Measurements from ENCODE around the gene KCNH2. TPM values are rescaled to one million over a fixed set of nuclear protein-coding genes. Genes with fewer than 3 reads are reported as not detected.
A peak's percentile ranks its signal among the peaks of the same experiment; 100 is the strongest.

The KCNH2 gene
- total RNA-seq, 1 experiment from 2014 or later, result 0.84 TPM

DNA sequence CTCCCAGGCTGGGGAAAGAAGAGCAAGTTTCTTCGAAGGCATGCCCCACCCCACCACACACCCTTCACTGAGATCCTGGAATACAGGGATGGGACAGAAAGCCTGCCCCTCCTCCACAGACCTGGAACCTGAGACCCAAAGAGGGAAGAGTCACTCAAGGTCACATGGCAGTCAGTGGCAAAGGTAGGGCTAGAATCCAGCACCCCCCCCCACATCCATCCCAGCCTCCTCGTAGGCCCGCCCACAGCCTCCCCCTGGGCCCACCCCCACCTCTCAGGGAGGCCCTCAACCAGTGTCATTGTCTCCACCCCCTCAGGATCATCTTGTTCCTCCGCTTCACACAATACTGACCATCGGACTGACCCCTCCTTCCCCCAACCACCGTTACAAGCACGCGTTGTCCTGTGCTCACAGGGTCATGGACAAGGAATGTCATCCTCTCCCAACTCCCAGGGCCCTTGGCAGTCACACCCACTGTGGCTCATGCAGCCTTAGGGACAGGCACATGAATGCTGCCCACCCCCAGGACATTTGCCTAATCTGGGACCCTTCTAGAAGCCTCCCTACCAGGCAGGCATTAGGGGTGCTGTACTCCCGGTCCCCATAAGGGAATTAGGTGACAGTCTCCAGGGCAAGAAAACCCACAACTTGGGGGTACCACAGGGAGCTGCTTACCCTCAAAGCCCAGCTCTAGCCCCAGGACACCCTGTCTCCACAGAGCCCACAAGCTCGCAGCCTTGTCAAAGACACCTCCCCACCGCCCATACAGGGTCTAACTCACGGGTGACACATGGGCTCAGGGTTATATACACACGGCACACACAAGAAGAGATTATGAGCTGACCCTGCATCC lies 1.4 kb downstream of the KCNH2 start:
- no peaks in the 10 kb centered on the region for H3K9me3 ChIP-seq (ENCODE audit: low read length)
- H3F3A ChIP-seq (ENCODE audit: low read length, unreplicated experiment), result no peaks in the 10 kb centered on the region
- TF ChIP-seq EZH2 (IDR thresholded peaks at IDR 0.05; ENCODE audit: low read length, unreplicated experiment) (no peak), EZH2phosphoT487 (IDR thresholded peaks at IDR 0.05; ENCODE audit: borderline replicate concordance, low read length) (no peak)
- TF ChIP-seq, protein P1, sequence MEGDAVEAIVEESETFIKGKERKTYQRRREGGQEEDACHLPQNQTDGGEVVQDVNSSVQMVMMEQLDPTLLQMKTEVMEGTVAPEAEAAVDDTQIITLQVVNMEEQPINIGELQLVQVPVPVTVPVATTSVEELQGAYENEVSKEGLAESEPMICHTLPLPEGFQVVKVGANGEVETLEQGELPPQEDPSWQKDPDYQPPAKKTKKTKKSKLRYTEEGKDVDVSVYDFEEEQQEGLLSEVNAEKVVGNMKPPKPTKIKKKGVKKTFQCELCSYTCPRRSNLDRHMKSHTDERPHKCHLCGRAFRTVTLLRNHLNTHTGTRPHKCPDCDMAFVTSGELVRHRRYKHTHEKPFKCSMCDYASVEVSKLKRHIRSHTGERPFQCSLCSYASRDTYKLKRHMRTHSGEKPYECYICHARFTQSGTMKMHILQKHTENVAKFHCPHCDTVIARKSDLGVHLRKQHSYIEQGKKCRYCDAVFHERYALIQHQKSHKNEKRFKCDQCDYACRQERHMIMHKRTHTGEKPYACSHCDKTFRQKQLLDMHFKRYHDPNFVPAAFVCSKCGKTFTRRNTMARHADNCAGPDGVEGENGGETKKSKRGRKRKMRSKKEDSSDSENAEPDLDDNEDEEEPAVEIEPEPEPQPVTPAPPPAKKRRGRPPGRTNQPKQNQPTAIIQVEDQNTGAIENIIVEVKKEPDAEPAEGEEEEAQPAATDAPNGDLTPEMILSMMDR (conservative IDR thresholded peaks at IDR 0.05; ENCODE audit: low read depth, low read length), result no peak
- no peak overlapping the region for H3K9ac ChIP-seq (ENCODE audit: low read length)
- no peak for ATAC-seq
- no TSS peak for BruUV-seq (replicated peaks)
- H3K4me1 ChIP-seq (ENCODE audit: insufficient read depth, low read length), result no peaks in the 10 kb centered on the region; the same call in 1 of the 2 replicates
- H3K9me2 ChIP-seq (replicated peaks; ENCODE audit: low read length), result no peaks in the 10 kb centered on the region
- no peaks in the 10 kb centered on the region for H4K20me1 ChIP-seq (ENCODE audit: low read length)
- no peak overlapping the region for H3K4me3 ChIP-seq (ENCODE audit: low read length)
- no peak overlapping the region for H3K4me2 ChIP-seq (ENCODE audit: low read length)
- H2AFZ ChIP-seq (ENCODE audit: low read length), result no peak overlapping the region
- H3K79me2 ChIP-seq (ENCODE audit: low read length), result no peaks in the 10 kb centered on the region
- intact Hi-C loops (cut with micrococcal nuclease), result loop anchor here (10.0 kb wide), 1 partner anchor 138 kb away; no protein-coding TSS in a partner anchor
- no peaks in the 10 kb centered on the region for H3K36me3 ChIP-seq (ENCODE audit: low read depth, low read length)
- ChIA-PET CTCF (no interaction called here), POLR2A (ENCODE audit: unreplicated experiment) (interaction anchor here (0.7 kb wide), 1 partner anchor 12 kb away, joined by 19 read pairs; no protein-coding TSS in a partner anchor)
- H3K27ac ChIP-seq (ENCODE audit: low read length), result no peak overlapping the region
- no peak for DNase-seq
- peaks cover 27% of the 10 kb centered on the region for H3K27me3 ChIP-seq (ENCODE audit: low read length)

DNA sequence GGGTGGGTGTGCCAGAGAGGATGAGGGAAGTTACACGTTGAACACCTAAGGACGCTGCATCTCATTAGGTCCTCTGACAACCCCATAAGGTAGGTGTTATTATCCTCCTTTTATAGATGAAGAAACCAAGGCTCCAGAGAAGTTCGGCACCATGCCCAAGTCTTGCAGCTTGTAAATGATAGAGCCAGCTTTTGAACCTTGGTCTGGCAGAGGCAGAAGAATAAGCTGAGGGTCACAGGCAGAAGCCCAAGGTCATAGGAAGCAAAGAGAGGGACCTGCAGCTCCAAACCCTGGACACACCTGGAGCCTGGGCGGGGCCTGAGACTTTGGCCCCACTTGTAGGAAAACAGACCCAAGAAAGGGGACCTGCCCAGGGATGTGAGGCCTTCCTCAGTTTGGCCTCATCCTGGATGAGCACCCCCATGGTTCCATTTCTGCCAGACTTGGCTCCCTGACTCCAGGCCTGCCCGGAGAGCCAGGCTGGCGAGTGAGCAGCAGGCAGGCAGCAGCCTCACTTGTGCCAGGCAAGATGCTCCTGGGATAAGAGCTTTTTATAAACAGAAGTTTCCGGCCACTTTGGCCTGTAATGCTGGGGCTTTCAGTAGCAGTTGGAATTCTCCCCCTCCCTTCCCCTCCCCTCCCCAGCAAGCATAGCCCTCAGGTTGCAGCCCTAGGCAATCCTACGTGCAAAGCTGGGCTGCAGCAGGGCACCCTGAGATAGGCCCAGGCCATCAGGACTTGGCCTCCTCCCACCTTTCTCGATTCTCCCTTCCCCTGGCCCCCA lies 2.4 kb downstream of the KCNH2 start:
- Histone ChIP-seq H3K27me3 (ENCODE audit: low read length) (peaks cover 17% of the 10 kb centered on the region), H3K9me2 (replicated peaks; ENCODE audit: low read length) (no peaks in the 10 kb centered on the region), H3K4me2 (ENCODE audit: low read length) (peak overlapping the region; percentile 89), H4K20me1 (ENCODE audit: low read length) (no peaks in the 10 kb centered on the region), H2AFZ (ENCODE audit: low read length) (peak overlapping the region; percentile 79; the same call in 1 of the 2 replicates), H3F3A (ENCODE audit: low read length, unreplicated experiment) (no peaks in the 10 kb centered on the region), H3K4me1 (ENCODE audit: insufficient read depth, low read length) (no peaks in the 10 kb centered on the region; the same call in 1 of the 2 replicates), H3K9me3 (ENCODE audit: low read length) (no peaks in the 10 kb centered on the region), H3K36me3 (ENCODE audit: low read depth, low read length) (no peaks in the 10 kb centered on the region), H3K79me2 (ENCODE audit: low read length) (no peaks in the 10 kb centered on the region), H3K4me3 (ENCODE audit: low read length) (peak overlapping the region; percentile 71), H3K27ac (ENCODE audit: low read length) (no peak overlapping the region), H3K9ac (ENCODE audit: low read length) (no peak overlapping the region)
- no peak for ATAC-seq
- intact Hi-C loops (cut with micrococcal nuclease), result loop anchor here (10.0 kb wide), 1 partner anchor 139 kb away; no protein-coding TSS in a partner anchor
- TF ChIP-seq EZH2 (IDR thresholded peaks at IDR 0.05; ENCODE audit: low read length, unreplicated experiment), result no peak
- TF ChIP-seq, protein P1 (conservative IDR thresholded peaks at IDR 0.05; ENCODE audit: low read depth, low read length), result no peak
- no peak for TF ChIP-seq EZH2phosphoT487 (IDR thresholded peaks at IDR 0.05; ENCODE audit: borderline replicate concordance, low read length)
- no TSS peak for BruUV-seq (replicated peaks)
- ChIA-PET POLR2A (ENCODE audit: unreplicated experiment) (interaction anchor here (0.7 kb wide), 1 partner anchor 13 kb away, joined by 19 read pairs; no protein-coding TSS in a partner anchor), CTCF (no interaction called here)
- no peak for DNase-seq
